ENCODE results near the gene P3H4.

P3H4 gene

GRCh38 chr17:41769985-41770384 is 41.8 kb downstream of the P3H4 start:
- no peak for DNase-seq (ENCODE audit: low read depth)

DNA sequence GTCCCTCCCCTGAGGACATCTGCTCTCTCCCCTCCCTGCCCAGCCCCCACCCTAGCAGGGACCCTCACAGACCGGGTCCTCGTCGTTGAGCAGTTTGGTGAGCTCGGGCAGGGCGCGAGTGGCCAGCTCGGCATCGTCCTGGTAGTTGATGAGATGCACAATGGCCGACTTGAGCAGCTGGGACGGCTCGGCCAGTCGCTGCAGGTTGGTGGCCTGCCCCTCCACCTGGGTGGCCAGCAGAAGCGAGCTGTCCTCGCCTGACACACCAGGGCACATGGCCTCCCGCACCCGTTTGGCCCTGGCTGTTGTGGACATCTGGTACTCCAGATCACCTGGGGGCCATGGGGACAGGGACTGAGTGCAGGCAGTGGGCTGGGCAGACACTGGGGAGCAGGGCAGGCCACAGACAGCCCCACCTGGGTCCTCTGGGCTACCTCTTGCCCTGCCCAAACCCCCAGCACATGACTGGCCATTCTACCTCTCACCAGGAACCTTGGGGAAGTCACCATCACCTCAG is 42.3 kb downstream of the P3H4 start:
- no peak for DNase-seq (ENCODE audit: low read depth)

- no peak for DNase-seq (ENCODE audit: low read depth)
These were observed 43.0 kb downstream of the P3H4 start for GRCh38 chr17:41768682-41769288.

GRCh38 chr17:41767324-41768042 is 44.3 kb downstream of the P3H4 start:
- DNase-seq (ENCODE audit: low read depth): no peak

- DNase-seq (ENCODE audit: low read depth): no peak
These were observed 45.6 kb downstream of the P3H4 start for GRCh38 chr17:41766135-41766534.

DNA sequence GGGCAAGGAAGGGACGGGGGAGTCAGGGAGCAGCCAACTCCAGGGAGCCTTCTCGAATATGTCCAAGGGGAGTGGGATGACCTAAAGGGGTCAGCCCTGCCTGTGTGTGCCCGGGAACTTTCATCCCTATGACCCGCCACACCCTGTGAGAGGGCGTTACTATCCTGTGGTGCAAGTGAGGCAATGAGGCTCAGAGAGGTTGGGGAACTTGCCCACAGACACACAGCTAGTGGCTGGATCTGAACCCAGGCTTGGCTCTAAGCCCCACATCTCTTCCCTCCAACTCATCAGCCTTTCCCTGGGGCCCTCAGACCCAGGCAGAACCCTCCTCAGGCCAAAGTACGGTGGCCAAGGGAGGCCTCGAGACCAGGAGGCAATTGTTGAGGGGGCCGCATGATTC is 48.4 kb downstream of the P3H4 start:
- no peak for DNase-seq (ENCODE audit: low read depth)

- no peak for DNase-seq (ENCODE audit: low read depth)
These were observed 48.9 kb downstream of the P3H4 start for GRCh38 chr17:41762841-41763240.

DNA sequence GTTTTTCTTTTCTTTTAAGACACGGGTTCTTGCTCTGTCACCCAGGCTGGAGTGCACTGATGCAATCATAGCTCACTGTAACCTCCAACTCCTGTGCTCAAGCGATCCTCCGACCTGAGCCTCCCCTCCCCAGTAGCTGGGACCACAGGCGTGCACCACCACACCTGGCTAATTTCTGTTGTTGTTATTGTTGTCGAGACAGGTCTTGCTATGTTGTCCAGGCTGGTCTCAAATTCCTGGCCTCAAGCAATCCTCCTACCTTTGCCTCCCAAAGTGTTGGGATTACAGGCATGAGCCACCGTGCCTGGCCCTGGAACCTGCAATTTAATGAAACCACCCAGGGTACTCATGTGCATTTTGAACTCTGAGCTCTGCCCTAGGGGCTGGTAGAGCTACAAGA is 49.4 kb downstream of the P3H4 start:
- no peak for DNase-seq (ENCODE audit: low read depth)

- no peak for DNase-seq (ENCODE audit: low read depth)
These were observed 50.9 kb downstream of the P3H4 start for GRCh38 chr17:41760878-41761277.

DNA sequence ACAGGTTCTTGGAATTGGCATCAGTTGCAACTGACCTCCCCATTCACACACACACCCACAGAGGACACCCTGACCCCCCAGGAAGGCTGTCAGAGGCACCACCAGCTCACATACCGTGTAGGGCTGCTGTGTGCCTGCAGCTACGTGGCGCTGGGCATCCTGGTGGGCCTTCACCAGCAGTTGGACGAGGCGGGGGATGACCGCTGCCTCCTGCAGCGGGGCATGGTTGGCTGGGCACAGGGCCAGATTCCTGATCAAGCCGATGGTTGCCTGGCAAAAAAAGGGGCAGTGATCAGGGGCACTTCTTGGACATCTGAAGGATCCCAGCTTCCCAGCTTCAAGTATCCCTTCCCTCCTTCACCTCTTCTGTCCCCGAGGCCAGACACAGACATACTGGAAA is 53.1 kb downstream of the P3H4 start:
- no peak for DNase-seq (ENCODE audit: low read depth)

GRCh38 chr17:41754066-41754465 is 57.7 kb downstream of the P3H4 start:
- DNase-seq (ENCODE audit: low read depth): no peak

Data from activated T-cell treated with anti-CD3 and anti-CD28 coated beads for 48 hours (primary cell).